Small intestine (tissue), 7 donors: ENCODE results near the gene SLC2A8. TPM values are rescaled to one million over a fixed set of nuclear protein-coding genes. Genes with fewer than 3 reads are reported as not detected.

ENCODE experiments used
- DNase-seq, 2 donors: peaks; one replicate each; pipeline versions ENCODE4 v3.0.0 to v3.0.0-alpha.2; 2013
- FAIRE-seq: peaks from 2 replicates; lab custom pipeline; 2012; peaks lifted over from hg19 to GRCh38; lab: Jason Lieb, UNC
- H3K27ac ChIP-seq, 3 donors: one replicate each; pipeline ENCODE4 v1.5.1; 2013; ENCODE audit warnings: low read length in 2 of 3, mild to moderate bottlenecking in 2 of 3, control low read depth in 1 of 3, inconsistent platforms in 1 of 3, low read depth in 1 of 3, moderate library complexity in 1 of 3
- H3K27me3 ChIP-seq, 3 donors: one replicate each; pipeline ENCODE4 v1.6.1; 2013; ENCODE audit warnings: low read length in 3 of 3, inconsistent platforms in 1 of 3; ENCODE audit not compliant: control insufficient read depth in 3 of 3, insufficient read depth in 3 of 3
- H3K36me3 ChIP-seq, 3 donors: one replicate each; pipeline ENCODE4 v1.6.1; 2013; ENCODE audit warnings: low read length in 3 of 3, inconsistent platforms in 1 of 3, low read depth in 1 of 3, mild to moderate bottlenecking in 1 of 3, moderate library complexity in 1 of 3; ENCODE audit not compliant: control insufficient read depth in 3 of 3, insufficient read depth in 2 of 3
- H3K4me1 ChIP-seq, 3 donors: one replicate each; pipeline ENCODE4 v1.6.1; 2013; ENCODE audit warnings: low read length in 2 of 3, inconsistent platforms in 1 of 3, low read depth in 1 of 3, mild to moderate bottlenecking in 1 of 3, moderate library complexity in 1 of 3; ENCODE audit not compliant: control insufficient read depth in 3 of 3, insufficient read depth in 2 of 3
- H3K4me3 ChIP-seq, 3 donors: one replicate each; pipeline ENCODE4 v1.5.1; 2013; ENCODE audit warnings: low read length in 3 of 3, control low read depth in 1 of 3, inconsistent platforms in 1 of 3, low read depth in 1 of 3, mild to moderate bottlenecking in 1 of 3, moderate library complexity in 1 of 3
- H3K9me3 ChIP-seq, 2 donors: one replicate each; pipeline ENCODE4 v1.6.1; 2013; ENCODE audit warnings: low read depth in 1 of 2, low read length in 1 of 2; ENCODE audit not compliant: control insufficient read depth in 2 of 2, insufficient read depth in 1 of 2
- WGBS, 3 donors: extraction: QIAGEN DNeasy Blood & Tissue Kit; methylation state at CpG; one replicate each; pipeline ENCODE4 v1.1.7; 2013; 5-methylcytosine and 5-hydroxymethylcytosine counted together
- polyA plus RNA-seq, 4 donors: library from polyadenylated mRNA; stranded (reverse) in 3 of 4; unstranded in 1 of 4; fragments of 200-250 nt in 3 of 4; fragments of 120-200 nt in 1 of 4; gene quantifications; one replicate each; pipeline versions ENCODE4 v1.2.1 to v1.2.3, GENCODE V29; 2013
- donor health status: healthy with polysubstance abuse.
- donor health status: control.
- donor health status: control.
- donor health status: Bipolar disorder and iron deficiency.
- donor health status: healthy.

The SLC2A8 gene
- polyA plus RNA-seq, 4 donors = 17.2 to 62.1 (median 20.7) TPM

DNA sequence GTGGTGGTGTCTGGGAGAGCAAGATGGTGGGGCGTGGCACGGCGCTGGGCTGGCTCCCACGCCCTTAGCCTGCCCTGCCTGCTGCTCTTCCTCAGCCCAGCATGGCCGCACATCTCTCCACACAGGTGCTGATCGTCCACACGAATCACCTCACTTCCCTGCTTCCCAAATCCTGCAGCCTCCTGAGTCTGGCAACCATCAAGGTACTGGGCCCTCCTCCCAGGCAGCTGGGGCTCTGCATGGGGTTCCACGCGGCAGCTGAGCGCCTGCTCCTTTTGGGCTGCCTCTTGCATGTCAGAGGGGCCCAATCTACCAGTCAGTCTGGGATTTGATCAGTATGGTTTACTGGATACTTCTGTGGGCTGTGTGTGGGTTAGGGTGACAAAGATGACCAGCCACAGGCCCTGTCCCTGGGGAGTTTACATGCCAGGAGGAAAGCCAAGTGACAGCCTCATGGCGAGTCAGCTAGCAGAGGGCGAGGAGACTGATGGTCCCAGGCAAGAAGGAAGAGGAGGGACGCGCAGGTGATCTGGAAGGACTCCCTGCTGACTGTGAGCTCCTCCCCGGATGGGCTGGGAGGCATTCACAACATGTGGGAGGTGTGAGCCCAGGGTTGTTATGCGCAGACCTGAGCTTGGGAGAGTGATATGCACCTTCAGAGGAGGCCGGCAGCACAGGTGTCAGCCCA lies 60.4 kb downstream of the SLC2A8 start:
- Histone ChIP-seq H3K4me3 (no peak overlapping the region), H3K4me1 (peaks cover 0 to 8% (median under 1%) of the 10 kb centered on the region in 3 donors), H3K27me3 (no peaks in the 10 kb centered on the region), H3K36me3 (peaks cover 4 to 64% (median 18%) of the 10 kb centered on the region in 3 donors), H3K27ac (no peak overlapping the region), H3K9me3 (no peaks in the 10 kb centered on the region)
- FAIRE-seq (no peak), DNase-seq (no peak)
- 87 to 93% (median 92%) methylated on average over 17 of the region's 17 CpGs for WGBS, 3 donors

Other genes starting within 250 kb of the SLC2A8 start
- 10 to 100 TPM in 1 of 4 donors, 1 to 10 TPM in 3; 1.6 to 11.3 (median 3.5) TPM for gene GARNL3, start 132.4 kb upstream of the SLC2A8 start, polyA plus RNA-seq
- 1 to 10 TPM; 2.4 to 5.8 (median 3.3) TPM for gene ZNF79, start 27.2 kb downstream of the SLC2A8 start, polyA plus RNA-seq
- 1,000 to 10,000 TPM; 2,018 to 3,950 (median 3,023) TPM for gene RPL12, start 54.2 kb downstream of the SLC2A8 start, polyA plus RNA-seq
- 10 to 100 TPM; 12.8 to 22.8 (median 18.2) TPM for gene LRSAM1, start 54.3 kb downstream of the SLC2A8 start, polyA plus RNA-seq
- gene STXBP1, start 215.1 kb downstream of the SLC2A8 start, polyA plus RNA-seq = 10 to 100 TPM in 2 of 4 donors, 1 to 10 TPM in 1, under 1 TPM in 1; 0.89 to 16.4 (median 8.1) TPM